Measurements from ENCODE around the gene OR6C75.
"Not testable (repeated sequence)": the region's sequence is repeated elsewhere in the genome, so short reads cannot be mapped to it uniquely, and the experiment has no call there.

OR6C75 gene

DNA sequence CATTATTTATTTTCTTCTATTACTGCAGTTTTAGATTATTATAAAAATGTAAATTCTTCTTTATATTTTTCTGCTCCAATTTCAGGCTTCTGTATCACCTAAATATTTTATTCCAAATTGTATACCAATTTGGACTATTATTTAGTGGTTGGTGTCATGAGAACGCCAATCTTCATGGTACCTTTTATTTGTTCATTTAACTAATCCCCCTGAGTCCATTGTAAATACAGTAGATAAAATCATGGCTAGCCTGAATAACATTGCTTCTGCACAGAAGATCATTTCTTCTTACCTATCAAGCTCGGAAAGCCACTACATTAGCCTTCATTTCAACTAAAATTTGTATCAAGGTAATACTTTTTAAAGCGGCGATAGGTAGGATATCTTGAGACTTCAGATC is at the start of gene OR6C75:
TSS of gene OR6C75 (plus strand) at position 301 of the 400 bp plus-strand sequence. CDS start 2,136 bp downstream, outside the sequence.
- no peak for DNase-seq (ENCODE audit: low spot score)

DNA sequence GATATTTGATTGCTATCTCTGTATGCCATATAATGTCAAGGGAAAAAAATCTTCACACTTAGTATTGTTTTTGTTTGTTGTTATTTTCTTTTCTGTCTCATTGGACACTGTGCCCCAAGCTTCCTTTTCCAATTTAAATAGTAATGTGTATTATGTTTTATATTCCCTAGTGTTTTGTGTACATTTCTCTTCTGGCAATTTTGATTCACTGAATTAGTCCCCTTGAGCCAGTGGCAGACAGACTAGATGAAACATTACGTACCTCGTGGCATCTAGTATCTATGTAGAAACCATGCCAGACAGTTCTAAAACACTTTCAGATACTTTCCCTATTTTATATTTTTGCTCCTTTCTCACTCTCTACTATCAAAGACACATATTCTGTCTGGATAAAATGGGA is 48.7 kb upstream of the OR6C75 start, which contains the start of gene OR6C1:
TSS of gene OR6C1 (plus strand) at position 301 of the 400 bp plus-strand sequence. CDS start 6,257 bp downstream, outside the sequence.
- DNase-seq (ENCODE audit: low spot score) = no peak

GRCh38 chr12:55320201-55320600 is 42.6 kb upstream of the OR6C75 start:
- no peak for DNase-seq (ENCODE audit: low spot score)

DNA sequence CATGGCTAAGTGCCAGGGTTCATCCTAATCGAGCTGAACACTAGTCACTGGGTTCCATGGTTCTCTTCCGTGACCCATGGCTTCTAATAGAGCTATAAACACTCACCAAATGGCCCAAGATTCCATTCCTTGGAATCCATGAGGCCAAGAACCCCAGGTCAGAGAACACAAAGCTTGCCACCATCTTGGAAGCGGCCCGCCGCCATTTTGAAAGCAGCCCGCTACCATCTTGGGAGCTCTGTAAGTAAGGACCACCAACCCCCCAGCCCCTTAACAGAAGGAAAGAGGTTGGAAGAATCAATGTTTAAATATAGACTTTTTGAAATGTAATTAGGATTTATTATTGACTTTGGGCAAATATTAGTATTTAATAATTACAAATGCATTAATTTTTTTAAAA is 37.0 kb upstream of the OR6C75 start:
- not testable (repeated sequence) for DNase-seq (ENCODE audit: low spot score)

GRCh38 chr12:55330446-55330845 is 32.3 kb upstream of the OR6C75 start, which contains the start of gene OR6C3:
OR6C3 (plus strand) TSS chr12:55330746; CDS start chr12:55331701, 955 bp downstream.
- no peak for DNase-seq (ENCODE audit: low spot score)

GRCh38 chr12:55336002-55336401 is 26.8 kb upstream of the OR6C75 start:
- DNase-seq (ENCODE audit: low spot score) = no peak

DNA sequence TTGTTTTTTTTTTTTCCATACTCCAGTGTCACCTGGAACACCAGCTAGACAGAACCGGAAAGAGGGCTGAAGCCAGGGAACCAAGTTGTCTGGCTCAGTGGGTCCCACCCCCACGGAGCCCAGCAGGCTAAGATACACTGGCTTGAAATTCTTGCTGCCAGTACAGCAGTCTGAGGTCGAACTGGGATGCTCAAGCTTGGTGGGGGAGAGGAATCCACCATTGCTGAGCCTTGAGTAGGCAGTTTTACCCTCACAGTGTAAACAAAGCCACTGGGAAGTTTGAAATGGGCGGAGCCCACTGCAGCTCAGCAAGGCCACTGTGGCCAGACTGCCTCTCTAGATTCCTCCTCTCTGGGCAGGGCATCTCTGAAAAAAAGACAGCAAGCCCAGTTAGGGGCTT is 7.4 kb upstream of the OR6C75 start:
- not testable (repeated sequence) for DNase-seq (ENCODE audit: low spot score)

- DNase-seq (ENCODE audit: low spot score) = no peak
Measured at GRCh38 chr12:55365086-55365485, 2.3 kb downstream of the OR6C75 start.

- no peak for DNase-seq (ENCODE audit: low spot score)
Measured at GRCh38 chr12:55372521-55372920, 9.7 kb downstream of the OR6C75 start.

DNA sequence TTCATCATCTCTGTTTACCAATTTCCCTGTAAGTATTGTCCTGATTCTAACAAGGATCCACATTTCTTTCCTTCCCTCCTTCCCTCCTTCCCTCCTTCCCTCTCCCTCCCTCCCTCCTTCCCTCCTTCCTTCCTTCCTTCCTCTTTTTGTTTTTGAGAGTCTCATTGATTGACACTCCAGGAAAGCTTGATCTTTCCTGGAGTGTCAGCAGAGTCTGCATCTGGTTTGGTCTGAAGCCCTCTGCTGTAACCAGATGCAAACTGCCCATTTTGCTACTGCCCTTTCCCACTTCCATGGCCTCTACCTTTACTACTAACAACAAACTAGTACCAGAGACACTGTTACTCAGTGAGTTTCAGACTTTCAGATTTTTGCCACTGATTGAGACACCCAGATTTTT is 23.1 kb downstream of the OR6C75 start:
- peak; percentile 31 for DNase-seq (ENCODE audit: low spot score)

DNA sequence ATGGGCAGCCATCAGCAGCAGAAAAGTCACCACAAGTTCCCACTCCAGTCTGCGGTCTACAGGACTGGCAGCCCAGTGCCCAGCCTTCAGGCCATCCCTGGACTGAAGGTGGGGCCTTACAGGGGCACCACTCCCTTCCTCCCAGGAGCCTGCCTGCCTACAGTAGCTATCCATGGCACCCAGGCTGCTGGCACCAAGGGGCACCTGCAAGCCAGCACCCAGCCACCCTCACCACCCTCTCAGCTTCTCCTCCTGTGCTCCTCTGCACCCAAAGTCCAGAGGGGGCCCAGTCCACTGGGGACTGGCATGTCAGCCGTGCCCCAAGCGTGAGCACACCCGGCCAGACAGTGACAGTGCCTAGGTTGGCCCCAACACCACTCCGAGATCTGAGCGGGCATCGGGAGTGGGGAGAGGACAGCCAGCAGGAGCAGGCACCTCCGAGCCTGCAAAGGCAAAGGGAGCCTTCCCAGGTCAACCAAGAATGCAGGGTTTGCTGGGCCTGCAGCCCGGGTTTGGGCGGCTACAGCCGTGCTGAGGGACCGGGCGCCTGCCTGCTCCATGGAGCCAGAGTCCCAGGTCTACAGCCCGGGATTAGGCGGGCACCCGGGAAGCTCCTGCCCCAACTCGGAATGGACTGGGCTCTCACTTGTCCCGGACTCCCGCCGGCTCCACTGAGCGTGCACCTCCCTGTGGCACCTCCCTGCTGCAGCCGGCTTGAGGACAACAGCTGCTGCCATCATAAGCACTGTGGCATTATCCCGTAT is 29.4 kb downstream of the OR6C75 start:
- no peak for DNase-seq (ENCODE audit: low spot score)

DNA sequence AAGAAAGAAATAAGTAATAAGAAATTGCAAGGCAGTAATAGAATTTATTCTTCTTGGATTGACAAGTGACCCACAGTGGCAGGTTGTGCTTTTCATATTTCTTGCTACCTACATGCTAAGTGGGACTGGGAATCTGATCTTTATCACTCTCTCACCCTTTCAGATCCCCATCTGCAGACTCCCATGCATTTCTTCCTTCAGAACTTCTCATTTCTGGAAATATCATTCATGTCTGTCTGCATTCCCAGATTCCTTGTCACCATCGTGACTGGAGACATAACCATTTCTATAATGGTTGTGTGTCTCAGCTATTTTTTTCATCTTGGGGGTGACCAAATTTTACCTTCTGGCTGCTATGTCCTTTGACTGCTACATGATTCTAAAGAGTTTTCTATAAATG is 33.6 kb downstream of the OR6C75 start:
- no peak for DNase-seq (ENCODE audit: low spot score)

- DNase-seq (ENCODE audit: low spot score) = no peak
Measured at GRCh38 chr12:55400229-55400628, 37.5 kb downstream of the OR6C75 start, which contains the start of gene OR6C65. OR6C65 (plus strand) TSS chr12:55400529; CDS start chr12:55400529, 0 bp downstream.

DNA sequence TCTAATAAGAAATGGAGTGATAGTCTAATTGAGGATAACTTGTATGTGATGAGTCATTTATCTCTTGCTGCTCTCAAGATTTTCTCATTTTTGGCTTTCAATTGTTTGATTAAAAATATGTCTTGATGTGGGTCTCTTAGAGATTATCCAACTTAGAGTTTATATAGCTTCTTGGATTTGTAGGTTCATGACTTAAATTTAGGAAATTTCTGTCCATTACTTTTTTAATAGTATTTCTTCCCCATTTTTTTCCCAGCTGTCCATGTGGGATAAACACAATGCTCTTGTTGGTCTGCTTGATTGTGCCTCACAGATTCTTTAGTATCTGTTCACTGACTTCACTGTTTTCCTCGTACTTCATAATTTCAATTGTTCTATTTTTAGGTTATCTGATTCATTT is 45.1 kb downstream of the OR6C75 start:
- DNase-seq (ENCODE audit: low spot score) = no peak

- not testable (repeated sequence) for DNase-seq (ENCODE audit: low spot score)
Measured at GRCh38 chr12:55409133-55409532, 46.4 kb downstream of the OR6C75 start.

GRCh38 chr12:55412138-55412537 is 49.4 kb downstream of the OR6C75 start:
- DNase-seq (ENCODE audit: low spot score) = not testable (repeated sequence)

DNA sequence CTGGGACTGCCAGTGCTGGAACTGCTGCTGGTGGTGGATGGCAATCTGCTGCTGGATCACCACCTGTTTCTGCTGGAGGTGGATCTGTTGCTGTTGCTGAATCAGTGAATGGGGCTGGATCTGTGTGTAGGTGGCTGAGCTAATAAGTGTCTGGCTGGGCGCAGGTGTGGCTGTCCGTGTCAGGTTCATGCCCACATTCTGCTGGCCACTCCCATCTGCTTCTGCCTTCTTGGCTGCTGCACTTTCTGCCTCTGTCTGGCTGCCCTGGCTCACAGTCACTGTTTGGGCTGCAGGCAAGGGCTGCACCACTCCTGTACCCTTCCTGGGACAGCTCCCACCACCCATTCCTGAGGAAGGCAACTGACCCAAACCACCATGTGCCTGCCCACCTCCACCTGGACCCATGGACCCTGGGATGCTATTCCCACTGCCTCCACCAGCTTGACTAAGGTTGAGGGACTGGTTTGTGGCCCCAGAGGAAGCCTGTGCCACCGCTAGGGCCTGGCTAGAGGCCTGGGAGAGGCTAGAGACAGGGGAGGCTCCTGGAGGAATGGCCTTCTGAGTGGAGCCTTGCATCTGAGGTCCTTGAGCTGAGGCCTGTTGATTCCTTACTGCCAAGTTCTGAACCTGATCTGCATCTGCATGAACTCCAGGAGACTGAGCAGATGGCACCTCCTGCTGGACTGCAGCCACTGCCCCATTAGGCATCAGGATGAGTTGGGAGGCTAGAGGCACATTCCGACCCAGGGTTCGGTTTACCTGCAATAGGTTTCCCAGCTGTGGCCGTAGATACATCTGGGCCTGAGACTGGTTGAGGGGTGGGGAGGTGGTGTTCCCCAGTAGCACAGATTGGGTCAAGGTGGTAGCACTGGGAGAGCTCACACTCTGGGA is 51.0 kb downstream of the OR6C75 start:
- DNase-seq (ENCODE audit: low spot score) = not testable (repeated sequence)

DNA sequence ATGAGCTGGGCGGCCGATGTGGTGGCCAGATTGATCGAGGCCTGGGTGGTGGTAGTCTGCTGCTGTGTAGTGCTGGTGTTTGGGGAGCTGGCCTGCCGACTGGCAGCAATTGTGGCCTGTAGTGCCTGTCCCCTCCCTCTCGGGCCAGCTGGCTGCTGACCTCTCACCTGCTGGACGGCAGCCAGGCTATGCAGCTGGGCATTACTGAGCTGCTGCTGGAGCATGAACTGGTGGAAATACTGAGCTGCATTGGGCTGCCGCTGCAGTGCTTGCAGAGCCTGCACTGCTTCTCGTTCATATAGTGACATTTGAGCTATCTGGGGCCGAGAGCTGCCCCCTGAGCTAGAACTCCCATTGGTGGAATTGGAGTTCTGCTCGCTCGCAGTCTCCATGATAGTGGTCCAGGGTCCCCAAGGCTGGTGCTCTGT is 51.6 kb downstream of the OR6C75 start:
- DNase-seq (ENCODE audit: low spot score) = not testable (repeated sequence)

DNA sequence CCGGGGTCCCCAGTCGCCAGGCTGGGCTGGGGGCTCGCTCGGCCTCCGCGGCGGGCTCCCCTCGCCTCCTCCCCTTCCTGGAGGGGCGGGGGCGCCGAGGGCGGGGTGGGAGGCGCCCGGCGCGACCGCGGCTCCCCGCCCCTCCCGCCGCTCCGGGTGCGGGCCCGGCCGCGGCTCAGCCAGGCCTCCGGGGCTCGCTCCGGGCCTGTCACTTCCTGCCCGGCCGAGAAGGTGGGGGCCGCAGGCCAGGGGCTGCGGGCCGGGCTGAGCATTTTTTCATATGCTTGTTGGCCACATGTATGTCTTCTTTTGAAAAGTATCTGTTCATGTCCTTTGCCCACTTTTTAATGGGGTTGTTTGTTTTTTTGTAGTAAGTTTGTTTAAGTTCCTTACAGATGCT is 52.1 kb downstream of the OR6C75 start:
- DNase-seq (ENCODE audit: low spot score) = not testable (repeated sequence)

GRCh38 chr12:55416961-55417360 is 54.2 kb downstream of the OR6C75 start:
- no peak for DNase-seq (ENCODE audit: low spot score)
